Spinal cord (tissue), 10 donors: ENCODE measurements around the gene RIPK1. TPM values are rescaled to one million over a fixed set of nuclear protein-coding genes. Genes with fewer than 3 reads are reported as not detected.

Experiments
- DNase-seq, 6 donors: peaks; one replicate each; pipeline versions ENCODE4 v3.0.0 to v3.0.0-alpha.2; 2013 to 2015; ENCODE audit warnings: low spot score in 6 of 6, low read depth in 4 of 6
- H3K27ac ChIP-seq: one replicate; pipeline ENCODE4 v1.5.1; 2013; ENCODE audit warnings: low read depth, low read length, control low read depth
- H3K27me3 ChIP-seq: one replicate; pipeline ENCODE4 v1.6.1; 2013; ENCODE audit warnings: low read length; ENCODE audit not compliant: control insufficient read depth, insufficient read depth
- H3K36me3 ChIP-seq: one replicate; pipeline ENCODE4 v1.6.1; 2013; ENCODE audit warnings: low read length; ENCODE audit not compliant: control insufficient read depth, insufficient read depth
- H3K4me1 ChIP-seq: one replicate; pipeline ENCODE4 v1.6.1; 2013; ENCODE audit warnings: low read length; ENCODE audit not compliant: control insufficient read depth, insufficient read depth
- H3K4me3 ChIP-seq: one replicate; pipeline ENCODE4 v1.5.1; 2013; ENCODE audit warnings: low read depth, low read length, control low read depth
- H3K9me3 ChIP-seq: one replicate; pipeline ENCODE4 v1.6.1; 2013; ENCODE audit warnings: low read length; ENCODE audit not compliant: control insufficient read depth, insufficient read depth
- WGBS: methylation state at CpG from one replicate; pipeline ENCODE4 v1.1.5; 2013; ENCODE audit warnings: missing lambda C conversion rate; ENCODE audit not compliant: insufficient coverage; 5-methylcytosine and 5-hydroxymethylcytosine counted together
- polyA plus RNA-seq, 2 donors: library from polyadenylated mRNA; unstranded; fragments of 120-200 nt; gene quantifications; one replicate each; pipeline ENCODE4 v1.2.1, GENCODE V29; 2013; ENCODE audit not compliant: insufficient read length in 2 of 2
- total RNA-seq, 2 donors: library from RNA; depleted of rRNA in 1 of 2; stranded (reverse); fragments of 120-200 nt in 1 of 2; fragments of >200 nt in 1 of 2; gene quantifications; one replicate each; pipeline versions ENCODE4 v1.2.3 to v1.2.4, GENCODE V29; 2013 to 2014
- donor health status: healthy.

RIPK1 gene
- total and polyA plus RNA-seq, 4 donors = 15.7 to 25.5 (median 18.0) TPM

- H3K9me3 ChIP-seq = no peaks in the 10 kb centered on the region
- DNase-seq = peak in 1 of 6 donors; percentile 80
- no peaks in the 10 kb centered on the region for H3K4me1 ChIP-seq
- no peak overlapping the region for H3K27ac ChIP-seq
- 79% methylated on average over 7 of the region's 15 CpGs for whole genome bisulfite sequencing
- H3K36me3 ChIP-seq = no peaks in the 10 kb centered on the region
- H3K4me3 ChIP-seq = no peak overlapping the region
- no peaks in the 10 kb centered on the region for H3K27me3 ChIP-seq
Measured at GRCh38 chr6:3031857-3032640, 36.2 kb upstream of the RIPK1 start.

DNA sequence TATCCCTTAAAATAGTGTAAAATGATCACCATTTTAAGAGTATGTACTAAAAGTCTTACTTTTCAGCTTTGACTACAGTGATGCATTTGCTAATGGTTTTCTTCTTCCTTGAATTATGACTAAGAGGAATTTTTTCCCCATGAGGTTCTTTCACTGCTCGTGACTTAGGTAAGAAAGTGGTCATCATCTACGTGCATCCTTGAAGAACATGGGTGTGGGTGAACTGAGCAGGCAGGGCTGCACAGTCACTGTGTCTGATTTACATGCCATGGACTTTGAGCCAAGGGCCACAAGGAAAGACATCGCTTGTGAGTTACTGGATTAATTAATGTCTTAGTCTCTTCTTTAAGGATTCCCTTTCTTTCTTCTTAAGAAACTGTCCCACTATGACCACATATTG lies 35.3 kb upstream of the RIPK1 start:
- Histone ChIP-seq H3K9me3 (no peaks in the 10 kb centered on the region), H3K36me3 (no peaks in the 10 kb centered on the region), H3K4me3 (no peak overlapping the region), H3K4me1 (no peaks in the 10 kb centered on the region), H3K27ac (no peak overlapping the region), H3K27me3 (no peaks in the 10 kb centered on the region)
- WGBS = 100% methylated on average over 2 of the region's 3 CpGs
- DNase-seq = no peak

GRCh38 chr6:3033652-3034051 lies 34.6 kb upstream of the RIPK1 start:
- Histone ChIP-seq H3K4me1 (no peaks in the 10 kb centered on the region), H3K9me3 (no peaks in the 10 kb centered on the region), H3K36me3 (no peaks in the 10 kb centered on the region), H3K27ac (no peak overlapping the region), H3K4me3 (no peak overlapping the region), H3K27me3 (no peaks in the 10 kb centered on the region)
- 100% methylated on average over 2 of the region's 5 CpGs for WGBS
- no peak for DNase-seq

DNA sequence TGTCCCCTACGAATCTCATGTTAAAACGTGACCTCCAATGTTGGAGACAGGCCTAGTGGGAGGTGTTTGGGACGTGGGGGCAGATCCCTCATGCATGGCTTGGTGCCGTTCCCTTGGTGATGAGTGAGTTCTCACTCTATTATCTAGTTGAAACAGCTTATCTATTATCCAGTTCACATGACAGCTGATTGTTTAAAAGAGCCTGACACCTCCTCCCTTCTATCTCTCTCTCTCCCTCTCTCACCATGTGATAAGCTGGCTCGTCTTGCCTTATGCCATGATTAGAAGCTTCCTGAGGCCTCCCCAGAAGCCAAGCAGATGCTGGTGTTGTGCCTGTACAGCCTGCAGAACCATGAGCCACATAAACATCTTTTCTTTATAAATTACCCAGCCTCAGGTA lies 32.9 kb upstream of the RIPK1 start:
- Histone ChIP-seq H3K36me3 (no peaks in the 10 kb centered on the region), H3K27ac (no peak overlapping the region), H3K4me1 (no peaks in the 10 kb centered on the region), H3K27me3 (no peaks in the 10 kb centered on the region), H3K9me3 (no peaks in the 10 kb centered on the region), H3K4me3 (no peak overlapping the region)
- WGBS = 92% methylated on average over 3 of the region's 5 CpGs
- DNase-seq = no peak

DNA sequence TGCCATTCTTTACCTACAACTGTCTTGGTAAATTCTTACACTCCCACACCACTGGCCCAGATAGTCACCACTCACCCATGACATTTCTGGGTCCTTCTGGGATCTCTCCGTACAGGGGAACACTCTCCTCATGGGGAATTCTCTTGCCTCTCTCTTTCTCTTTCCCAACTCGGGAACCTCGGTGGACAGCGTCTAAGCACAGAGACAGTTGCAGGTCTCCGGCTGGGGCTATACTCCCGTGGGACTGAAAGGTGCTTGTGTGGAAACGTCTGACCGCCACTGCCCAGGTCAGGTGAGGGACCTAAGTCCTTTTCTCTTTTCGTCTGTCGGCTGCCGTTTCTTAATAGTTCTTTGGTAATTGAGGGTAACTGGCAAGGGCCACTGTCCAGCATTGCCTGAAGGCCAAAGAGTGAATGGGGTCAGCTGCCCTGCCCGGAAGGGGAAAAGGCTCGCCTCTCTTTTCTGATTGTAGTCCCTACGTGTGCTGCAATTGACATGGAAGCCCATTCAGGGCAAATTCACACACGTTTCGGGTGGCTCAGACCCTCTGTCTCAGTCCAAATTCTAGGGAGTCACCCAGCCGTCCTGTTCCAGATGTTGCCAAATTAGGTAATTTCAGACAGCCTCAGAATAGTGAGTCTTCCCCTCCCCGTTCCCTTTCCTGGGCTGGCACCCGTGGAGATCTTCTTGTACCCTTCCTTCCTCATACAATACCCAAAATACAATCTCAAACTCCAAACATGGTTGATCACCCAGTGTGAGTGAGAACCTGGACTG lies 31.2 kb upstream of the RIPK1 start:
- H3K4me1 ChIP-seq = no peaks in the 10 kb centered on the region
- H3K36me3 ChIP-seq = no peaks in the 10 kb centered on the region
- H3K27ac ChIP-seq = no peak overlapping the region
- no peak overlapping the region for H3K4me3 ChIP-seq
- no peaks in the 10 kb centered on the region for H3K9me3 ChIP-seq
- 73% methylated on average over 17 of the region's 19 CpGs for WGBS
- DNase-seq = no peak
- no peaks in the 10 kb centered on the region for H3K27me3 ChIP-seq

DNA sequence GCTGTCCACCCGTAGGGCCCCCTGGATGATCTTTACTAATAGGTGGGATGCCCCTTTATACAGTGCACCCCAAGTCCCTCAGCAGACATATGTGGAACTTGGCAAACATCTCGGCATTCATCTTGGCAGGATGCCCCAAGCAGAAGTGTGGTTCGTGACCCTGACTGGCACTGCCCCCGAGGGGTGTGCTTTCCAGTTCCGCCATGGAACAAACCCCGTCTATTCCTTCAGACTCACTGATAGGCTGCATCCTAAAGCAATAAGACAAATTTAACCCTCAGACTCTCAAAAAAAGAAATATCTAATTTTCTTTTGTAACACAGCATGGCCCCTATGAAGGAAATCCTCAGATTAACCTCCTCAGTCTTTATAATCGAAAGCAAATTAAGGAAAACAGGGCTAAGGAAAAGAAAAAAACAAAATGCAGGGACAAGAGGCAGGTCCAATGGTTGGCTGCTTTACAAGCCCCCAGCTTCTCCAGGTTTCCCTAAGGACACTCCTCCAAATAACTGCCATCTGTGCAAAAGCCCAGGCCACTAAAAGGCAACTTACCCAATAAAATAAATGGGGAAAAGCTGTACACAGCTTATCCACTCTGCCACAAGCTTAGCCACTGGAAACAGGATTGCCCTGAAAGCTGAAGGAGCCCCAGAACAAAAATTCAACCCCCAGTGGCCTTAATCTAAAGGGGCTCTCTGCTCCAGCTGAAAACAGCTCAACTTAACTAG lies 30.5 kb upstream of the RIPK1 start:
- Histone ChIP-seq H3K36me3 (no peaks in the 10 kb centered on the region), H3K4me3 (no peak overlapping the region), H3K4me1 (no peaks in the 10 kb centered on the region), H3K27ac (no peak overlapping the region), H3K27me3 (no peaks in the 10 kb centered on the region), H3K9me3 (no peaks in the 10 kb centered on the region)
- WGBS = 86% methylated on average over 1 of the region's 7 CpGs
- DNase-seq = peak in 1 of 6 donors; percentile 28

DNA sequence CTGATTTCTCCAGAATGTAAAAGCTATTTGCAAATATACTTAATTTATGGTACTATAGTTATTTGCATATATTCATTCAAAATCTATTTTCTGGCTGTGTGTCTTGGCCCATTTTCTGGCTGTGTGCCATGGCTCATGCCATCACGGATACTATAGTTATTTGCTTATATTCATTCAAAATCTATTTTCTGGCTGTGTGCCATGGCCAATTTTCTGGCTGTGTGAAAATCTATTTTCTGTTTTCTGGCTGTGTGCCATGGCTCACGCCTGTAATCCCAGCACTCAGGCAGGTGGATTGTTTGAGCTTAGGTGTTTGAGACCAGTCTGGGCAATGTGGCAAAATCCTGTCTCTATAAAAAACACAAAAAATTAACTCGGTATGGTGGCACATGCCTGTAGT lies 28.9 kb upstream of the RIPK1 start:
- WGBS = 14% methylated on average over 1 of the region's 3 CpGs
- Histone ChIP-seq H3K27ac (no peak overlapping the region), H3K27me3 (no peaks in the 10 kb centered on the region), H3K4me1 (no peaks in the 10 kb centered on the region), H3K9me3 (no peaks in the 10 kb centered on the region), H3K4me3 (no peak overlapping the region), H3K36me3 (no peaks in the 10 kb centered on the region)
- DNase-seq = peak in 2 of 6 donors; percentile 44 to 50

DNA sequence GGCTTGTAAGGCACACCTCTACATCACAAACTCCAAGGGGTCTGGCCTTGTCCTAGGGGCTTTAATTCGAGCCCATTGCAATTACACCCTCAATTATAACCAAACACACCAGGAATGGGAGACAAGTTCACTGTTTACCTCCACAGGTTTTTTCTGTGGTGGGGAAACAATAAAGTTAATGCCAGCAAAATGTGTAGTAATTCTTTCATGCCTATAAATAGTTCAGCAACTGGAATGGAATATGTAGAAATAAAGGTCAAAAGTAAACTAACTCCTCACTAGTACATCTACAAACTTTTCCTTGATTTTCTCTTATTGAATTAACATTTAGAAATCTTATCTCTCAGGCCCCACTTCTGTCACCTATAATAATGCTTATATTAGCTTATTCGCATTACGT lies 27.1 kb upstream of the RIPK1 start:
- H3K4me3 ChIP-seq = no peak overlapping the region
- H3K36me3 ChIP-seq = no peaks in the 10 kb centered on the region
- no peak for DNase-seq
- H3K4me1 ChIP-seq = no peaks in the 10 kb centered on the region
- no peaks in the 10 kb centered on the region for H3K9me3 ChIP-seq
- no peaks in the 10 kb centered on the region for H3K27me3 ChIP-seq
- no CpG with 5 or more reads among the region's 3 CpGs for WGBS
- H3K27ac ChIP-seq = no peak overlapping the region

- Histone ChIP-seq H3K27me3 (no peaks in the 10 kb centered on the region), H3K27ac (no peak overlapping the region), H3K4me3 (no peak overlapping the region), H3K36me3 (no peaks in the 10 kb centered on the region), H3K9me3 (no peaks in the 10 kb centered on the region), H3K4me1 (no peaks in the 10 kb centered on the region)
- DNase-seq = no peak
- WGBS = no CpG with 5 or more reads among the region's 2 CpGs
Measured at GRCh38 chr6:3041606-3042005, 26.7 kb upstream of the RIPK1 start.
